K562 (cell line): Measurements from ENCODE around the gene GYS1. TPM values are rescaled to one million over a fixed set of nuclear protein-coding genes. Genes with fewer than 3 reads are reported as not detected.

ENCODE experiments used
- BCOR ChIP-seq: fragments of 450-650 bp; IDR thresholded peaks from 2 replicates; pipeline ENCODE4 v1.6.1; 2016
- CHD2 ChIP-seq: IDR thresholded peaks from 2 replicates; pipeline ENCODE4 v1.6.1; 2011; ENCODE audit warnings: low read depth, low read length
- DDX20 ChIP-seq: fragments of 450-650 bp; IDR thresholded peaks from 2 replicates; pipeline ENCODE4 v1.6.1; 2016; ENCODE audit warnings: missing genetic modification characterization, low read depth, mild to moderate bottlenecking, missing compliant biosample characterization, moderate library complexity
- DIDO1 ChIP-seq: fragments of 450-650 bp; IDR thresholded peaks from 2 replicates; pipeline ENCODE4 v1.6.1; 2016; ENCODE audit warnings: low read depth, missing biosample characterization, missing genetic modification characterization
- ESRRB ChIP-seq: fragments of 250-450 bp; sonication (Bioruptor Pico); IDR thresholded peaks from 2 replicates; pipeline ENCODE4 v1.5.0; 2020; ENCODE audit warnings: mild to moderate bottlenecking, moderate library complexity, borderline replicate concordance
- GMEB1 ChIP-seq: fragments of 250-450 bp; sonication (Bioruptor Pico); IDR thresholded peaks from 2 replicates; pipeline ENCODE4 v1.4.0; 2020; ENCODE audit warnings: mild to moderate bottlenecking
- HDAC3 ChIP-seq: fragments of 450-650 bp; IDR thresholded peaks from 2 replicates; pipeline ENCODE4 v1.6.1; 2018; ENCODE audit warnings: borderline replicate concordance, mild to moderate bottlenecking, moderate library complexity; ENCODE audit not compliant: partially characterized antibody
- KAT2B ChIP-seq: IDR thresholded peaks from one replicate; pipeline ENCODE4 v1.6.1; 2012; ENCODE audit warnings: low read depth, mild to moderate bottlenecking, control low read depth, inconsistent platforms, low read length, moderate library complexity
- LEF1 ChIP-seq: fragments of 450-650 bp; IDR thresholded peaks from 2 replicates; pipeline ENCODE4 v1.6.1; 2016; ENCODE audit warnings: mild to moderate bottlenecking
- MAX ChIP-seq: sonication (generic); formaldehyde crosslinking; IDR thresholded peaks from 2 replicates; pipeline ENCODE4 v1.9.0; 2022; ENCODE audit warnings: mild to moderate bottlenecking, missing genetic modification reagents
- NFIX ChIP-seq: fragments of 250-450 bp; sonication (Bioruptor Pico); IDR thresholded peaks from 2 replicates; pipeline ENCODE4 v1.4.0; 2020; ENCODE audit warnings: low read depth, mild to moderate bottlenecking, moderate library complexity
- POLR2AphosphoS2 ChIP-seq: IDR thresholded peaks from 2 replicates; pipeline ENCODE4 v1.6.1; 2012; ENCODE audit warnings: low read length, improper control_type of control experiment
- POLR3A ChIP-seq: IDR thresholded peaks from 2 replicates; pipeline ENCODE4 v1.6.1; 2011; ENCODE audit warnings: borderline replicate concordance, mild to moderate bottlenecking, moderate library complexity; ENCODE audit not compliant: insufficient read length, insufficient read depth; ENCODE audit errors: extremely low read depth
- PRPF4 ChIP-seq: fragments of 200-400 bp; formaldehyde crosslinking; IDR thresholded peaks from one replicate; pipeline ENCODE4 v1.6.1; 2017; ENCODE audit warnings: low read length, low read depth, mild to moderate bottlenecking; ENCODE audit not compliant: insufficient read depth, poor library complexity, severe bottlenecking
- SMARCA5 ChIP-seq: fragments of 450-650 bp; IDR thresholded peaks from 2 replicates; pipeline ENCODE4 v1.6.1; 2016
- SRSF3 ChIP-seq: fragments of 200-400 bp; formaldehyde crosslinking; IDR thresholded peaks from 2 replicates; pipeline ENCODE4 v1.6.1; 2016; ENCODE audit warnings: mild to moderate bottlenecking, low read length, moderate library complexity; ENCODE audit not compliant: insufficient read depth
- TSC22D4 ChIP-seq: fragments of 450-650 bp; IDR thresholded peaks from 2 replicates; pipeline ENCODE4 v1.6.1; 2016; ENCODE audit warnings: missing genetic modification characterization, missing biosample characterization, control low read depth
- ZC3H8 ChIP-seq: fragments of 450-650 bp; IDR thresholded peaks from 2 replicates; pipeline ENCODE4 v1.6.1; 2017
- ZNF444 ChIP-seq: fragments of 250-450 bp; sonication (Bioruptor Pico); IDR thresholded peaks from 2 replicates; pipeline ENCODE4 v1.4.0; 2020; ENCODE audit warnings: mild to moderate bottlenecking, moderate library complexity
- ZNF717 ChIP-seq: fragments of 250-450 bp; sonication (Bioruptor Pico); IDR thresholded peaks from 2 replicates; pipeline ENCODE4 v1.5.0; 2021
- polyA plus RNA-seq, 8 experiments: library from polyadenylated mRNA; depleted of rRNA in 4 of 8; stranded (reverse) in 5 of 8; unstranded in 3 of 8; fragments of >200 nt; fragmentation: Nextera tagmentation in 2 of 8; fragmentation: Illumina TruSeq in 1 of 8; extraction: Ambion mirVana in 2 of 8; extraction: Trizol in 1 of 8; gene quantifications; 2 replicates each; pipeline versions ENCODE4 v1.2.1 to v1.2.3, GENCODE V29; 2011 to 2014; ENCODE audit warnings: inconsistent platforms in 1 of 8, missing spikeins in 1 of 8
- total RNA-seq, 7 experiments: library from RNA; depleted of rRNA in 6 of 7; stranded (reverse); fragments of >200 nt in 6 of 7; fragmentation: Illumina TruSeq in 2 of 7; extraction: Trizol in 2 of 7; gene quantifications; 2 replicates each; pipeline versions ENCODE4 v1.2.1 to v1.2.3, GENCODE V29; 2011 to 2021; ENCODE audit warnings: low replicate concordance in 1 of 7
- TF ChIP-seq, protein P1 (sequence below): fragments of 450-650 bp; IDR thresholded peaks from 2 replicates; pipeline ENCODE4 v1.6.1; 2016; ENCODE audit warnings: borderline replicate concordance
- TF ChIP-seq, protein P2 (sequence below): sonication (generic); formaldehyde crosslinking; IDR thresholded peaks from 2 replicates; pipeline ENCODE4 v1.8.1; 2023; ENCODE audit warnings: mild to moderate bottlenecking, missing genetic modification reagents
- TF ChIP-seq, protein P3 (sequence below): sonication (generic); formaldehyde crosslinking; IDR thresholded peaks from 2 replicates; pipeline ENCODE4 v1.8.0; 2022; ENCODE audit warnings: mild to moderate bottlenecking, missing genetic modification reagents

Gene GYS1
- total and polyA plus RNA-seq, 9 of the 15 experiments (the other 6 are each of a cell fraction or from before 2014, with no cell fraction given): 1.9 to 31.1 (median 15.2) TPM

- TF ChIP-seq, protein P1, sequence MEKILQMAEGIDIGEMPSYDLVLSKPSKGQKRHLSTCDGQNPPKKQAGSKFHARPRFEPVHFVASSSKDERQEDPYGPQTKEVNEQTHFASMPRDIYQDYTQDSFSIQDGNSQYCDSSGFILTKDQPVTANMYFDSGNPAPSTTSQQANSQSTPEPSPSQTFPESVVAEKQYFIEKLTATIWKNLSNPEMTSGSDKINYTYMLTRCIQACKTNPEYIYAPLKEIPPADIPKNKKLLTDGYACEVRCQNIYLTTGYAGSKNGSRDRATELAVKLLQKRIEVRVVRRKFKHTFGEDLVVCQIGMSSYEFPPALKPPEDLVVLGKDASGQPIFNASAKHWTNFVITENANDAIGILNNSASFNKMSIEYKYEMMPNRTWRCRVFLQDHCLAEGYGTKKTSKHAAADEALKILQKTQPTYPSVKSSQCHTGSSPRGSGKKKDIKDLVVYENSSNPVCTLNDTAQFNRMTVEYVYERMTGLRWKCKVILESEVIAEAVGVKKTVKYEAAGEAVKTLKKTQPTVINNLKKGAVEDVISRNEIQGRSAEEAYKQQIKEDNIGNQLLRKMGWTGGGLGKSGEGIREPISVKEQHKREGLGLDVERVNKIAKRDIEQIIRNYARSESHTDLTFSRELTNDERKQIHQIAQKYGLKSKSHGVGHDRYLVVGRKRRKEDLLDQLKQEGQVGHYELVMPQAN: peak; percentile 12; the same call in 1 of the 2 replicates
- TF ChIP-seq POLR2AphosphoS2 (peak; percentile 64), DIDO1 (no peak), DDX20 (no peak), BCOR (no peak), POLR3A (no peak), NFIX (no peak), GMEB1 (no peak), SRSF3 (no peak), LEF1 (no peak), ZC3H8 (no peak), ZNF717 (CRISPR knock-in tag) (no peak), HDAC3 (peak; percentile 0), PRPF4 (no peak), ZNF444 (CRISPR knock-in tag) (no peak), ESRRB (0 out of 2 replicates have a peak, but pooled peaks have one; percentile 11), TSC22D4 (tag) (no peak), KAT2B (no peak), MAX (CRISPR knock-in tag) (no peak), SMARCA5 (no peak), CHD2 (peak; percentile 48; the same call in 1 of the 2 replicates)
- TF ChIP-seq, protein P2, sequence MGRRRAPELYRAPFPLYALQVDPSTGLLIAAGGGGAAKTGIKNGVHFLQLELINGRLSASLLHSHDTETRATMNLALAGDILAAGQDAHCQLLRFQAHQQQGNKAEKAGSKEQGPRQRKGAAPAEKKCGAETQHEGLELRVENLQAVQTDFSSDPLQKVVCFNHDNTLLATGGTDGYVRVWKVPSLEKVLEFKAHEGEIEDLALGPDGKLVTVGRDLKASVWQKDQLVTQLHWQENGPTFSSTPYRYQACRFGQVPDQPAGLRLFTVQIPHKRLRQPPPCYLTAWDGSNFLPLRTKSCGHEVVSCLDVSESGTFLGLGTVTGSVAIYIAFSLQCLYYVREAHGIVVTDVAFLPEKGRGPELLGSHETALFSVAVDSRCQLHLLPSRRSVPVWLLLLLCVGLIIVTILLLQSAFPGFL (CRISPR knock-in tag): no peak
- TF ChIP-seq, protein P3, sequence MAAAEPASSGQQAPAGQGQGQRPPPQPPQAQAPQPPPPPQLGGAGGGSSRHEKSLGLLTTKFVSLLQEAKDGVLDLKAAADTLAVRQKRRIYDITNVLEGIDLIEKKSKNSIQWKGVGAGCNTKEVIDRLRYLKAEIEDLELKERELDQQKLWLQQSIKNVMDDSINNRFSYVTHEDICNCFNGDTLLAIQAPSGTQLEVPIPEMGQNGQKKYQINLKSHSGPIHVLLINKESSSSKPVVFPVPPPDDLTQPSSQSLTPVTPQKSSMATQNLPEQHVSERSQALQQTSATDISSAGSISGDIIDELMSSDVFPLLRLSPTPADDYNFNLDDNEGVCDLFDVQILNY (CRISPR knock-in tag): no peak
Measured at GRCh38 chr19:48966541-48967345, 26.4 kb downstream of the GYS1 start (continued).
